Peyer's patch (tissue), 4 donors: ENCODE data around the gene ARAP2.

Experiments
- POLR2A ChIP-seq, 2 donors: fragments of 450-650 bp; IDR thresholded peaks; one replicate each; pipeline ENCODE4 v1.5.1; 2017; ENCODE audit warnings: antibody characterized with exemption in 2 of 2, mild to moderate bottlenecking in 2 of 2, moderate library complexity in 2 of 2
- TF ChIP-seq, protein P1 (sequence below), 6 experiments: fragments of 450-650 bp in 4 of 6; fragments of 200-600 bp in 2 of 6; sonication (generic) in 1 of 6; IDR thresholded peaks; one replicate each; pipeline ENCODE4 v1.5.1; 2017 to 2019; ENCODE audit warnings: antibody characterized with exemption in 6 of 6, mild to moderate bottlenecking in 3 of 6, moderate library complexity in 1 of 6

DNA sequence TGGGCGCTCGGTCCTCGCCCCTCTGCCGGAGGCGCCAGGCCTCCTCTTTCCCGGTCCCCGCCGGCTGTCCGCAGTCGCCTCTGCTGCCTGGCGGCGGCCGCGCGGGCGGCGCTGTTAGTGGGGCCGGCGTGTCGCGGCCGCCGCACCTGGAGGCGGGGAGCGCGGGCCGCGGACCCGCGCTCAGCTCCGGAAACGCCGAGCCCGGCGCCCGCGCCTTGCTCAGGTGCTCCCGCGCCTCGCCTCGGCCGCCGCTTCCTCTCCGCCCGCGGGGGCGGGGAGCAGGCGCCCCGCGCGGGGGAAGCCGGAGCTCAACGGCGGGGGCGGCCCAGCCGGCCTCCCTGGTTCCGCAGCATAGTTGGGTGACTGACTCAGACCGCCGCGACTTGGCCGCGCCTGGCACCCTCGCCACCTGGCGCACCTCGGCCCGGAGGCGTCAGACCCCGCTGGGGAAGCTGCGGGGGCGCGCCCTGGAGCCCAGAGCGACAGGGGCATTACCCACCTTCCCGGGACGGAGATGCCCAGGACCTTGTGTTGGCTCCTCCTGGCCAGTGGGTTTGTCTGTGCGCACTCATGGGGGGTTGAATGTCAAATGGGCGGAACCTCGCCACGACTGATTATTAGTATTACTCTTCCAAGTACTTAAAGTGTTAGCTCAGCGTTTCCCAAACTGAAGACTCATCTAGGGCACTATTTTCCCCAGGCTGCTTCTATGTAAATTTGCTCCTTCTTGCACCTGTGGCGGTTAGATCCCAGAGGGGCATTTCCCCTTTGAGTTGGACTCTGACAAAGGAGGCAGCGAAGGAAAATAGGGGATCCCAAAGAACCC lies at the start of gene ARAP2:
- TF ChIP-seq POLR2A (IDR thresholded peaks at IDR 0.05), result peak in 1 of 2 donors; percentile 49
- TF ChIP-seq, protein P1, sequence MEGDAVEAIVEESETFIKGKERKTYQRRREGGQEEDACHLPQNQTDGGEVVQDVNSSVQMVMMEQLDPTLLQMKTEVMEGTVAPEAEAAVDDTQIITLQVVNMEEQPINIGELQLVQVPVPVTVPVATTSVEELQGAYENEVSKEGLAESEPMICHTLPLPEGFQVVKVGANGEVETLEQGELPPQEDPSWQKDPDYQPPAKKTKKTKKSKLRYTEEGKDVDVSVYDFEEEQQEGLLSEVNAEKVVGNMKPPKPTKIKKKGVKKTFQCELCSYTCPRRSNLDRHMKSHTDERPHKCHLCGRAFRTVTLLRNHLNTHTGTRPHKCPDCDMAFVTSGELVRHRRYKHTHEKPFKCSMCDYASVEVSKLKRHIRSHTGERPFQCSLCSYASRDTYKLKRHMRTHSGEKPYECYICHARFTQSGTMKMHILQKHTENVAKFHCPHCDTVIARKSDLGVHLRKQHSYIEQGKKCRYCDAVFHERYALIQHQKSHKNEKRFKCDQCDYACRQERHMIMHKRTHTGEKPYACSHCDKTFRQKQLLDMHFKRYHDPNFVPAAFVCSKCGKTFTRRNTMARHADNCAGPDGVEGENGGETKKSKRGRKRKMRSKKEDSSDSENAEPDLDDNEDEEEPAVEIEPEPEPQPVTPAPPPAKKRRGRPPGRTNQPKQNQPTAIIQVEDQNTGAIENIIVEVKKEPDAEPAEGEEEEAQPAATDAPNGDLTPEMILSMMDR (IDR thresholded peaks at IDR 0.05), result peak in 2 of 6 experiments; percentile 10 to 18
